H1 (cell line): ENCODE results near the gene UBE2I. TPM values are rescaled to one million over a fixed set of nuclear protein-coding genes. Genes with fewer than 3 reads are reported as not detected.

ENCODE experiments used
- CTCF ChIA-PET: fragments of 300-600 bp; sonication (Branson Sonifier 250); formaldehyde crosslinking; loops from one replicate; lab custom pipeline; 2021; ENCODE audit not compliant: partially characterized antibody; lab: Charles Lee
- POLR2A ChIA-PET: fragments of 300-600 bp; sonication (Branson Sonifier 250); formaldehyde crosslinking; loops from one replicate; lab custom pipeline; 2021; ENCODE audit warnings: inconsistent platforms; ENCODE audit not compliant: partially characterized antibody; lab: Charles Lee
- DNase-seq, 2 experiments: peaks; one replicate each; pipeline versions ENCODE4 v3.0.0 to v3.0.0-alpha.2; 2010 to 2022; ENCODE audit warnings: low spot score in 2 of 2, low read depth in 1 of 2, mixed read lengths in 1 of 2
- FAIRE-seq: peaks from 2 replicates; lab custom pipeline; 2011; peaks lifted over from hg19 to GRCh38; lab: Jason Lieb, UNC
- H2AFZ ChIP-seq: 2 replicates; pipeline ENCODE4 v1.8.1; 2012; ENCODE audit warnings: low read length, inconsistent platforms
- H2AK5ac ChIP-seq: 2 replicates; pipeline ENCODE4 v1.6.1; 2013; ENCODE audit warnings: low read depth, low read length
- H2BK120ac ChIP-seq: replicated peaks from 2 replicates; pipeline ENCODE3; 2013; ENCODE audit warnings: low read depth, low read length, inconsistent platforms
- H2BK12ac ChIP-seq: 2 replicates; pipeline ENCODE4 v1.6.1; 2013; ENCODE audit warnings: low read depth, low read length
- H2BK15ac ChIP-seq: 2 replicates; pipeline ENCODE4 v1.6.1; 2013; ENCODE audit warnings: low read length
- H2BK20ac ChIP-seq: 2 replicates; pipeline ENCODE4 v1.6.1; 2013; ENCODE audit warnings: low read length
- H2BK5ac ChIP-seq: 2 replicates; pipeline ENCODE4 v1.6.1; 2013; ENCODE audit warnings: low read depth, low read length
- H3K14ac ChIP-seq: 2 replicates; pipeline ENCODE4 v1.6.1; 2013; ENCODE audit warnings: inconsistent platforms; ENCODE audit not compliant: insufficient read length
- H3K18ac ChIP-seq: 2 replicates; pipeline ENCODE4 v1.6.1; 2013; ENCODE audit warnings: low read length; ENCODE audit errors: extremely low read depth
- H3K23ac ChIP-seq: 2 replicates; pipeline ENCODE4 v1.6.1; 2013; ENCODE audit warnings: inconsistent platforms; ENCODE audit not compliant: insufficient read length
- H3K23me2 ChIP-seq: 2 replicates; pipeline ENCODE4 v1.6.1; 2013; ENCODE audit warnings: low read depth, low read length
- H3K27ac ChIP-seq: 2 replicates; pipeline ENCODE4 v1.6.1; 2011; ENCODE audit warnings: low read depth, low read length, inconsistent platforms
- H3K27me3 ChIP-seq, 4 experiments: replicated peaks in 1 of 4; 1 replicate in 1 of 4; 2 replicates in 3 of 4; pipeline versions ENCODE4 v1.6.1 to v1.8.1; 2011 to 2013; ENCODE audit warnings: low read length in 3 of 4, mild to moderate bottlenecking in 3 of 4, inconsistent platforms in 2 of 4, mixed read lengths in 2 of 4, moderate library complexity in 1 of 4; ENCODE audit not compliant: control insufficient read depth in 3 of 4, insufficient read depth in 3 of 4; ENCODE audit errors: extremely low read depth in 1 of 4
- H3K36me3 ChIP-seq, 4 experiments: 2 replicates each; pipeline versions ENCODE4 v1.6.1 to v1.8.1; 2011 to 2013; ENCODE audit warnings: mild to moderate bottlenecking in 4 of 4, low read length in 3 of 4, moderate library complexity in 2 of 4, control low read depth in 1 of 4, inconsistent platforms in 1 of 4; ENCODE audit not compliant: insufficient read depth in 4 of 4, control insufficient read depth in 2 of 4
- H3K4ac ChIP-seq: replicated peaks from 2 replicates; pipeline ENCODE3; 2013; ENCODE audit warnings: low read length, low read depth, mixed read lengths, inconsistent platforms; ENCODE audit not compliant: insufficient read length
- H3K4me1 ChIP-seq, 4 experiments: replicated peaks in 1 of 4; 1 replicate in 1 of 4; 2 replicates in 3 of 4; pipeline versions ENCODE4 v1.6.1 to v1.8.1; 2011 to 2013; ENCODE audit warnings: low read length in 3 of 4, inconsistent platforms in 2 of 4, mixed read lengths in 1 of 4; ENCODE audit not compliant: insufficient read depth in 4 of 4, control insufficient read depth in 3 of 4
- H3K4me2 ChIP-seq, 2 experiments: 2 replicates each; pipeline versions ENCODE4 v1.6.1 to v1.8.1; 2011 to 2013; ENCODE audit warnings: low read depth in 2 of 2, low read length in 2 of 2, control low read depth in 1 of 2, inconsistent platforms in 1 of 2, mild to moderate bottlenecking in 1 of 2; ENCODE audit not compliant: insufficient read depth in 1 of 2
- H3K4me3 ChIP-seq, 4 experiments: fragments of 200-600, 300-600 bp in 1 of 4; sonication (generic), shearing (Covaris generic), sonication (Bioruptor Twin) in 1 of 4; 2 replicates each; pipeline versions ENCODE4 v1.5.1 to v1.8.1; 2011 to 2016; ENCODE audit warnings: low read length in 4 of 4, low read depth in 3 of 4, control low read depth in 2 of 4, inconsistent platforms in 2 of 4, mild to moderate bottlenecking in 2 of 4, mixed read lengths in 1 of 4, moderate library complexity in 1 of 4; ENCODE audit not compliant: insufficient read depth in 2 of 4; ENCODE audit errors: extremely low read depth in 1 of 4
- H3K56ac ChIP-seq: replicated peaks from 2 replicates; pipeline ENCODE3; 2013; ENCODE audit warnings: low read depth, mild to moderate bottlenecking, mixed read lengths, low read length, inconsistent platforms; ENCODE audit not compliant: insufficient read length
- H3K79me1 ChIP-seq: 2 replicates; pipeline ENCODE4 v1.6.1; 2013; ENCODE audit warnings: low read depth, low read length, control low read depth
- H3K79me2 ChIP-seq, 2 experiments: 2 replicates each; pipeline versions ENCODE4 v1.6.1 to v1.8.1; 2012 to 2013; ENCODE audit warnings: low read length in 2 of 2, mild to moderate bottlenecking in 2 of 2, inconsistent platforms in 1 of 2; ENCODE audit not compliant: insufficient read depth in 2 of 2, control insufficient read depth in 1 of 2
- H3K9ac ChIP-seq, 4 experiments: replicated peaks in 1 of 4; 1 replicate in 1 of 4; 2 replicates in 3 of 4; pipeline versions ENCODE4 v1.6.1 to v1.8.1; 2011 to 2013; ENCODE audit warnings: low read depth in 3 of 4, low read length in 3 of 4, control low read depth in 2 of 4, mild to moderate bottlenecking in 2 of 4, moderate library complexity in 2 of 4, inconsistent platforms in 1 of 4; ENCODE audit errors: extremely low read depth in 1 of 4
- H3K9me3 ChIP-seq, 2 experiments: 2 replicates each; pipeline versions ENCODE4 v1.6.1 to v1.8.1; 2012 to 2013; ENCODE audit warnings: mild to moderate bottlenecking in 2 of 2, moderate library complexity in 2 of 2, control low read depth in 1 of 2, inconsistent platforms in 1 of 2, low read depth in 1 of 2, low read length in 1 of 2, mixed read lengths in 1 of 2; ENCODE audit not compliant: insufficient read depth in 2 of 2
- H4K20me1 ChIP-seq, 2 experiments: replicated peaks in 1 of 2; 2 replicates each; pipeline versions ENCODE3 to v1.8.1; 2011 to 2013; ENCODE audit warnings: inconsistent platforms in 2 of 2, low read length in 2 of 2, mild to moderate bottlenecking in 1 of 2; ENCODE audit not compliant: insufficient read depth in 2 of 2, control insufficient read depth in 1 of 2
- H4K5ac ChIP-seq: 2 replicates; pipeline ENCODE4 v1.6.1; 2013; ENCODE audit warnings: low read length, low read depth, mixed read lengths, inconsistent platforms; ENCODE audit not compliant: insufficient read length
- H4K8ac ChIP-seq: 2 replicates; pipeline ENCODE4 v1.8.0; 2013; ENCODE audit warnings: mild to moderate bottlenecking, moderate library complexity, low read length, inconsistent platforms; ENCODE audit not compliant: insufficient read depth; ENCODE audit errors: extremely low read depth
- H4K91ac ChIP-seq: replicated peaks from 2 replicates; pipeline ENCODE3; 2013; ENCODE audit warnings: low read length, mixed read lengths, inconsistent platforms; ENCODE audit not compliant: insufficient read length
- BRCA1 ChIP-seq: IDR thresholded peaks from 2 replicates; pipeline ENCODE4 v1.6.1; 2012; ENCODE audit warnings: low read depth, low read length, improper control_type of control experiment
- CEBPB ChIP-seq: IDR thresholded peaks from 2 replicates; pipeline ENCODE4 v1.6.1; 2012; ENCODE audit warnings: low read depth, low read length
- CTBP2 ChIP-seq: IDR thresholded peaks from 2 replicates; pipeline ENCODE4 v1.7.0; 2011; ENCODE audit warnings: borderline replicate concordance, mild to moderate bottlenecking, moderate library complexity, mixed read lengths, low read length; ENCODE audit not compliant: insufficient read depth, insufficient read length
- GTF2F1 ChIP-seq: IDR thresholded peaks from 2 replicates; pipeline ENCODE4 v1.6.1; 2012; ENCODE audit warnings: low read depth, low read length, improper control_type of control experiment, borderline replicate concordance
- MAFK ChIP-seq: IDR thresholded peaks from 2 replicates; pipeline ENCODE4 v1.6.1; 2012; ENCODE audit warnings: low read depth, mild to moderate bottlenecking, improper control_type of control experiment, low read length
- RFX5 ChIP-seq: IDR thresholded peaks from 2 replicates; pipeline ENCODE4 v1.6.1; 2011; ENCODE audit warnings: low read depth, low read length, improper control_type of control experiment, borderline replicate concordance
- SRF ChIP-seq: IDR thresholded peaks from 2 replicates; pipeline ENCODE4 v1.6.1; 2011; ENCODE audit warnings: mild to moderate bottlenecking, low read depth, low read length, moderate library complexity
- WGBS, 2 experiments: shearing (Covaris generic) in 1 of 2; methylation state at CpG; one replicate each; pipeline versions ENCODE4 v1.1.6 to v1.1.7; 2013 to 2015; ENCODE audit warnings: low lambda C conversion rate in 2 of 2, mixed read lengths in 2 of 2, inconsistent platforms in 1 of 2, low coverage in 1 of 2, missing lambda C conversion rate in 1 of 2; ENCODE audit not compliant: insufficient replicate concordance in 2 of 2, insufficient coverage in 1 of 2, insufficient read length in 1 of 2; ENCODE audit errors: extremely low coverage in 1 of 2, missing lambda C conversion rate in 1 of 2; 5-methylcytosine and 5-hydroxymethylcytosine counted together
- polyA plus RNA-seq, 7 experiments: library from polyadenylated mRNA; depleted of rRNA in 3 of 7; stranded (reverse) in 5 of 7; unstranded in 2 of 7; fragments of >200 nt in 5 of 7; fragments of 200-250 nt in 2 of 7; gene quantifications; 1 replicate in 5 of 7; 2 replicates in 1 of 7; 4 replicates in 1 of 7; pipeline versions ENCODE4 v1.2.1 to v1.2.3, GENCODE V29; 2011 to 2013; ENCODE audit warnings: missing spikeins in 2 of 7, mixed read lengths in 2 of 7
- total RNA-seq: library from RNA; stranded (reverse); fragmentation: NEBNext Ultra II Directional; extraction: Animal tissue kit (Norgen Biotek cat#: 25700); gene quantifications from 2 replicates; pipeline ENCODE4 v1.2.1, GENCODE V29; 2021

UBE2I gene
- total and polyA plus RNA-seq, 2 of the 8 experiments (the other 6 are each of a cell fraction or from before 2014, with no cell fraction given), result 148 to 268 TPM

GRCh38 chr16:1276580-1276878 lies 32.9 kb upstream of the UBE2I start:
- Histone ChIP-seq H4K5ac (no peak overlapping the region), H3K9ac (no peak overlapping the region), H2AFZ (no peak overlapping the region), H3K4ac (no peak overlapping the region), H2BK5ac (no peak overlapping the region), H3K14ac (no peak overlapping the region), H3K4me2 (no peak overlapping the region), H2BK20ac (no peak overlapping the region), H3K36me3 (no peaks in the 10 kb centered on the region), H3K79me2 (no peaks in the 10 kb centered on the region), H3K9me3 (no peaks in the 10 kb centered on the region), H2BK120ac (no peak overlapping the region), H3K79me1 (no peaks in the 10 kb centered on the region), H3K56ac (no peak overlapping the region), H3K4me3 (no peak overlapping the region), H3K27ac (no peak overlapping the region), H3K18ac (no peak overlapping the region; the same call in 1 of the 2 replicates), H3K27me3 (0 out of 7 replicates have a peak, but pooled peaks cover 0 to under 1% (median 0%) of the 10 kb centered on the region in 4 experiments), H2AK5ac (no peak overlapping the region), H4K91ac (no peak overlapping the region), H3K23me2 (peaks cover 3% of the 10 kb centered on the region; the same call in 1 of the 2 replicates), H2BK15ac (no peak overlapping the region), H3K23ac (no peak overlapping the region), H2BK12ac (no peak overlapping the region), H4K20me1 (peaks cover 0 to 2% of the 10 kb centered on the region in 2 experiments), H3K4me1 (peaks cover 0 to 11% (median 6%) of the 10 kb centered on the region in 4 experiments; a peak in 6 of 7 replicates), H4K8ac (no peak overlapping the region)
- DNase-seq (no peak), FAIRE-seq (no peak)
- no CpG with 5 or more reads among the region's 14 CpGs for WGBS, 2 experiments
- CTCF ChIA-PET, result interaction anchor here (1.7 kb wide), 1 partner anchor 10 kb away, joined by 5 read pairs; no protein-coding TSS in a partner anchor
- POLR2A ChIA-PET, result interaction anchor here (1.0 to 1.5 kb wide), 4 partner anchors 11 to 41 kb away, joined by 3 read pairs; partner anchors contain the start of gene UBE2I
- TF ChIP-seq CEBPB (no peak), SRF (no peak), BRCA1 (no peak), MAFK (no peak), RFX5 (no peak), GTF2F1 (no peak), CTBP2 (no peak)
